Left ventricle myocardium inferior (tissue), 1 donor: ENCODE results near the gene MED6. TPM values are rescaled to one million over a fixed set of nuclear protein-coding genes. Genes with fewer than 3 reads are reported as not detected.

Source experiments
- DNase-seq: peaks from one replicate; pipeline ENCODE4 v3.0.0-alpha.2; 2020
- H3K27ac ChIP-seq: fragments of 200-600 bp; replicated peaks from 2 replicates; pipeline ENCODE4 v1.8.0; 2021
- H3K27me3 ChIP-seq: fragments of 200-600 bp; 2 replicates; pipeline ENCODE4 v1.8.0; 2021; ENCODE audit warnings: low read depth
- H3K36me3 ChIP-seq: fragments of 200-600 bp; 2 replicates; pipeline ENCODE4 v1.8.0; 2021
- H3K4me1 ChIP-seq: fragments of 200-600 bp; 2 replicates; pipeline ENCODE4 v1.8.0; 2021
- H3K4me3 ChIP-seq: fragments of 200-600 bp; 2 replicates; pipeline ENCODE4 v1.8.0; 2021; ENCODE audit warnings: mild to moderate bottlenecking, moderate library complexity
- H3K9me3 ChIP-seq: fragments of 200-600 bp; replicated peaks from 2 replicates; pipeline ENCODE4 v1.8.0; 2021
- intact Hi-C: fragments of 100-400 bp; cut with micrococcal nuclease; formaldehyde crosslinking; loops from one replicate; pipeline ENCODE4 v1.11.0; 2022
- total RNA-seq: library from RNA; stranded (reverse); fragmentation: NEBNext Ultra II Directional; extraction: Animal tissue kit (Norgen Biotek cat#: 25700); gene quantifications from one replicate; pipeline ENCODE4 v1.2.1, GENCODE V29; 2021
- TF ChIP-seq, protein P1 (sequence below): fragments of 200-600 bp; IDR thresholded peaks from 2 replicates; pipeline ENCODE4 v1.8.0; 2021; ENCODE audit warnings: antibody characterized with exemption, mild to moderate bottlenecking, borderline replicate concordance
- donor health status: DM: no; HTN: yes; CAD: no; lungs with severe emphysema.

Gene MED6
- total RNA-seq, 1 donor from 2014 or later: 19.4 TPM

DNA sequence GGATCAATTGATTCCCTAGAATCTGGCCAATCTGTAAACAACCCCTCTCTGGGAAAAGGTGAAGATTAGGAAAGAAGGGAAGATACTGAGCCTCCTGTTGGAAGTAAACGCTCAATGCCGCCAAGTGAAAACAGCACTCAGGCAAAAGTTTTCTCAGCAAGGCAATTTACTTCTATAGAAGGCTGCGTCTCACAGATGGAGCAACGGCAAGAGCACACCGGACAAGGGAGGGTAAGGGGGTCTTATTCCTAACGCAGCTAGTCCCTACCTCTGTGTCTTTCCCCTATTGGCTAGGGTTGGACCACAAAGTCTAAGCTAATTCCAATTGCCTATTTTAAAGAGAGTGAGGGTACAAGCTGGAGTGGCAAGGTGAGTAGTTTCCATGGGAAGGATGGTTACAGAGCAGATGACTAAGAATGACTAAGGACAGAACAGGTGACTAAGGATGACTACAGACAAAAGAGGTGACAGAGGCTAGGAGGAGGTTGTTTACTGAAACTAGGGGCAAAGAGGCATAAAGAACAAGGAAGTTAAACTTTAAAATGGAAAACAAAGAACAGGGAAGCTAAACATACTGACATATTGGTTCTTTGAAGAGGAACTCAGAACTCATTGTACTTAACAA is 35.6 kb upstream of the MED6 start:
- Histone ChIP-seq H3K27ac (no peak overlapping the region), H3K9me3 (no peaks in the 10 kb centered on the region), H3K27me3 (peaks cover 38% of the 10 kb centered on the region), H3K36me3 (no peaks in the 10 kb centered on the region), H3K4me1 (peaks cover 5% of the 10 kb centered on the region), H3K4me3 (no peak overlapping the region)
- intact Hi-C loops: no loop called here
- no peak for DNase-seq
- TF ChIP-seq, protein P1, sequence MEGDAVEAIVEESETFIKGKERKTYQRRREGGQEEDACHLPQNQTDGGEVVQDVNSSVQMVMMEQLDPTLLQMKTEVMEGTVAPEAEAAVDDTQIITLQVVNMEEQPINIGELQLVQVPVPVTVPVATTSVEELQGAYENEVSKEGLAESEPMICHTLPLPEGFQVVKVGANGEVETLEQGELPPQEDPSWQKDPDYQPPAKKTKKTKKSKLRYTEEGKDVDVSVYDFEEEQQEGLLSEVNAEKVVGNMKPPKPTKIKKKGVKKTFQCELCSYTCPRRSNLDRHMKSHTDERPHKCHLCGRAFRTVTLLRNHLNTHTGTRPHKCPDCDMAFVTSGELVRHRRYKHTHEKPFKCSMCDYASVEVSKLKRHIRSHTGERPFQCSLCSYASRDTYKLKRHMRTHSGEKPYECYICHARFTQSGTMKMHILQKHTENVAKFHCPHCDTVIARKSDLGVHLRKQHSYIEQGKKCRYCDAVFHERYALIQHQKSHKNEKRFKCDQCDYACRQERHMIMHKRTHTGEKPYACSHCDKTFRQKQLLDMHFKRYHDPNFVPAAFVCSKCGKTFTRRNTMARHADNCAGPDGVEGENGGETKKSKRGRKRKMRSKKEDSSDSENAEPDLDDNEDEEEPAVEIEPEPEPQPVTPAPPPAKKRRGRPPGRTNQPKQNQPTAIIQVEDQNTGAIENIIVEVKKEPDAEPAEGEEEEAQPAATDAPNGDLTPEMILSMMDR: no peak

DNA sequence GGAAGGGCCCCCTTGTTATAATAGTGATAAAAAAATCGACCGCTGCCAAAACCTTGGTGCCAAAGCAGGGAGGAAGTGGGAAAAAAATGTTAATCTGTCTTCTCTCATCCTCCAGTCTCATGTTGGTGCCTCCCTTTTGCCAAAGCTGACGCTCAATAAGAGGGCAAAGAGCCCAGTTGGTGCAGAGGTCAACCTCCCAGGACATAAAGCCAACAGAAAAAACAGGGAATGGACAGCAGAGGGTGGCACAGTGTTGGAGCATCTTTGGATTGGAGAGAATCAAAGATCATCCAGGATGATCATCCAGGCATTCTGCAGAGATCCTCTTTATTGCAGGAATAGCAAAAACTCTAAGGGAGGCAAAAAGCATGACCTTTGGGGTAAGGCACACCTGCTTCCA is 31.5 kb upstream of the MED6 start:
- Histone ChIP-seq H3K9me3 (peaks cover 12% of the 10 kb centered on the region), H3K27ac (no peak overlapping the region), H3K36me3 (no peaks in the 10 kb centered on the region), H3K4me3 (no peak overlapping the region), H3K4me1 (no peaks in the 10 kb centered on the region), H3K27me3 (no peaks in the 10 kb centered on the region)
- DNase-seq: no peak
- intact Hi-C loops: no loop called here
- TF ChIP-seq, protein P1: no peak

DNA sequence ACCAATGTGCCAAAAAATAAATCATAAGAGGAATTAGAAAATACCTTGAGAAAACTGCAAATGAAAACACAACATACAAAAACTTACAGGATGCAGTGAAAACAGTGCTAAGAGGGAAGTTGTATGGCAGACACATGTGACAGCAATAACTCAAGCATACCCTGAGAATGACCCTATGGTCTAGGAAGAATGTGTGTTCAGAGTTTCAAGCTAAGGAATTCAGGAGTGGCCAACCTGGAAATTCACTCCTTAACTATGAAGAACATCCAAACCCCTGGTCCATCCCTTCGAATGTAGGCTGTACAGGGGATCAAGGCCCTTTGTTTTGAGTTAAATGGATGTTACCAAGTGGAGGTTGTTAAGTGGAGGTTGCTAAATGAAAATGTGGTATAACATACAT is 24.5 kb upstream of the MED6 start:
- H3K27me3 ChIP-seq: no peaks in the 10 kb centered on the region
- H3K27ac ChIP-seq: no peak overlapping the region
- intact Hi-C loops: loop anchor here (5.0 kb wide), 1 partner anchor 87 kb away; no protein-coding TSS in a partner anchor
- no peaks in the 10 kb centered on the region for H3K4me1 ChIP-seq
- no peaks in the 10 kb centered on the region for H3K36me3 ChIP-seq
- H3K4me3 ChIP-seq: no peak overlapping the region
- no peak for DNase-seq
- H3K9me3 ChIP-seq: peaks cover 33% of the 10 kb centered on the region
- TF ChIP-seq, protein P1: no peak

DNA sequence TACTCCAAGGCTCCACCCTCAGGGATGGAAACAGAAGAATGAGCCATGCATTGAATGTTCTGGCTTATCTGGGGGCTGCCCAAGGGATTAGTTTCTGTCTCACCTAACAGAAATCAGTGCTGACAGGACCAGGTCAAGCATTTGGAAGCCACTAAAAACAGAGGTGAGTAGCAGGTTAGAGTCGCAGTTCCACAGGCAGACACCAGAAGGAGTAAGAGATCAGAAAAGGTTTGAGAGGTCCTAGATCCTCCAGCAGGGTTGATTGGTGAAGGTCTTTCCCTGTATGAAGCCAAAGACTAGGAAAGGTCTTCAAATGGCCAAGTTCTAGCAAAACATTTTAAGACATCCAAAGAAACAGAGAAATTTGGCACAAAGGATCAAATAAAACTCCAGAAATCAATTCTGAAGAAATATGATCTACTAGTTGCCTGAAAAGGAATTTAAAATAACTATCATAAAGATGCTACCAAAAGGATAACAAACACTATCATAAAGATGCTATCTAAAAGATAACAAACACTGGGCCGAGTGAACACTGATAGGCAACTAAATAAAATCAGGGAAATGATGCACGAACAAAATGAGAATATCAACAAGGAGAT is 21.8 kb upstream of the MED6 start:
- Histone ChIP-seq H3K4me3 (no peak overlapping the region), H3K9me3 (peaks cover 24% of the 10 kb centered on the region), H3K27ac (no peak overlapping the region), H3K4me1 (no peaks in the 10 kb centered on the region), H3K27me3 (no peaks in the 10 kb centered on the region), H3K36me3 (no peaks in the 10 kb centered on the region)
- intact Hi-C loops: loop anchor here (5.0 kb wide), 1 partner anchor 90 kb away; no protein-coding TSS in a partner anchor
- no peak for DNase-seq
- TF ChIP-seq, protein P1: peak; percentile 79

DNA sequence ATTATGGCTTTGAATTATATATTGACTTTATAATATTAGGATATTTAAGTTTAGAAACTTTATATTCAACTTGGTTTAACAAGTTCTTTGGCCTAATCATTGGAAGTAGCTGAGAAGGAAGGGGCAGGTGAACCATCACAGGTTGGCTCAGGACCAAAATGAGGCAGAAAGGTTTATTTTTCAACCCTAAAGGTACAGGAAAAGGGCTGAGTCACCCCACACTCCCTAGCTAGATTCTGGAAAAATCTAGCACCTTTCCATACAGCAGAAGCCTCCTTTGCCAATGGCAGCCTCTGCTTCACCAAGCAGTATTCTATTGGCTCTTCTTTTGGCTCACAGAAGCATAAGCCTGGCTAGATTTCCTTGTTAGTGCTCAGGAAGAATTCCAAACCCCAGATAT is 19.3 kb upstream of the MED6 start:
- intact Hi-C loops: loop anchor here (5.0 kb wide), 1 partner anchor 93 kb away; no protein-coding TSS in a partner anchor
- Histone ChIP-seq H3K9me3 (peaks cover 7% of the 10 kb centered on the region), H3K27me3 (peaks cover 7% of the 10 kb centered on the region), H3K4me3 (no peak overlapping the region), H3K36me3 (no peaks in the 10 kb centered on the region), H3K4me1 (no peaks in the 10 kb centered on the region), H3K27ac (no peak overlapping the region)
- TF ChIP-seq, protein P1: no peak
- no peak for DNase-seq
